HEK293 (cell line): Measurements from ENCODE around the gene LETM1.

Experiments used
- CTCF ChIA-PET: fragments of 350-600 bp; formaldehyde crosslinking; extraction: SDS; loops from one replicate; lab custom pipeline; 2021; ENCODE audit warnings: antibody characterized with exemption; lab: Yijun Ruan, JAX
- POLR2A ChIA-PET: fragments of 300-600 bp; formaldehyde crosslinking; extraction: SDS; loops from one replicate; lab custom pipeline; 2020; ENCODE audit warnings: antibody characterized with exemption, inconsistent platforms; lab: Yijun Ruan, JAX
- H3K27ac ChIP-seq: fragments of 200-500 bp; sonication (Bioruptor generic); 2 replicates; pipeline ENCODE4 v1.5.1; 2014; ENCODE audit warnings: low read depth, low read length, control low read depth, inconsistent platforms; ENCODE audit errors: extremely low read depth
- H3K36me3 ChIP-seq, 2 experiments: fragments of 200-500 bp in 1 of 2; sonication (Bioruptor generic) in 1 of 2; 1 replicate in 1 of 2; 2 replicates in 1 of 2; pipeline ENCODE4 v1.5.1; 2014 to 2017; ENCODE audit warnings: inconsistent platforms in 2 of 2, low read length in 2 of 2; ENCODE audit not compliant: control insufficient read depth in 2 of 2, insufficient read depth in 1 of 2
- H3K4me1 ChIP-seq: fragments of 200-500 bp; sonication (Bioruptor generic); 2 replicates; pipeline ENCODE4 v1.5.1; 2014; ENCODE audit warnings: mild to moderate bottlenecking, low read length, inconsistent platforms; ENCODE audit not compliant: control insufficient read depth, insufficient read depth
- H3K4me3 ChIP-seq: 2 replicates; pipeline ENCODE4 v1.5.1; 2011; ENCODE audit warnings: low read depth, mild to moderate bottlenecking, control low read depth, low read length, moderate library complexity
- H3K9me3 ChIP-seq: fragments of 200-500 bp; sonication (Bioruptor generic); 2 replicates; pipeline ENCODE4 v1.5.1; 2014; ENCODE audit warnings: low read depth, low read length, inconsistent platforms; ENCODE audit not compliant: control insufficient read depth, insufficient read depth
- GLIS2 ChIP-seq: fragments of 450-650 bp; formaldehyde crosslinking; IDR thresholded peaks from 2 replicates; pipeline ENCODE4 v1.5.1; 2016; ENCODE audit warnings: missing biosample characterization, missing genetic modification characterization
- HIC1 ChIP-seq: fragments of 450-650 bp; formaldehyde crosslinking; IDR thresholded peaks from 2 replicates; pipeline ENCODE4 v1.5.1; 2016; ENCODE audit warnings: missing biosample characterization, missing genetic modification characterization
- HOXC10 ChIP-seq: sonication (generic); formaldehyde crosslinking; IDR thresholded peaks from 2 replicates; pipeline ENCODE4 v1.8.1; 2023; ENCODE audit warnings: mild to moderate bottlenecking, missing genetic modification reagents
- KLF17 ChIP-seq: fragments of 450-650 bp; formaldehyde crosslinking; IDR thresholded peaks from 2 replicates; pipeline ENCODE4 v1.5.1; 2016; ENCODE audit warnings: missing biosample characterization, missing genetic modification characterization
- KLF8 ChIP-seq: fragments of 450-650 bp; formaldehyde crosslinking; IDR thresholded peaks from 2 replicates; pipeline ENCODE4 v1.5.1; 2016; ENCODE audit warnings: missing biosample characterization, missing genetic modification characterization
- PBX3 ChIP-seq: sonication (generic); formaldehyde crosslinking; IDR thresholded peaks from 2 replicates; pipeline ENCODE4 v1.8.1; 2022; ENCODE audit warnings: mild to moderate bottlenecking, moderate library complexity, missing genetic modification reagents
- SCRT2 ChIP-seq: fragments of 450-650 bp; formaldehyde crosslinking; IDR thresholded peaks from 2 replicates; pipeline ENCODE4 v1.5.1; 2016; ENCODE audit warnings: missing biosample characterization, missing genetic modification characterization
- ZBTB20 ChIP-seq: fragments of 450-650 bp; formaldehyde crosslinking; IDR thresholded peaks from 2 replicates; pipeline ENCODE4 v1.5.1; 2016; ENCODE audit warnings: missing biosample characterization, missing genetic modification characterization
- ZBTB26 ChIP-seq: fragments of 450-650 bp; formaldehyde crosslinking; optimal IDR thresholded peaks from 2 replicates; pipeline ENCODE3; 2016; ENCODE audit warnings: missing biosample characterization, mild to moderate bottlenecking, missing genetic modification characterization
- ZBTB6 ChIP-seq: fragments of 450-650 bp; formaldehyde crosslinking; IDR thresholded peaks from 2 replicates; pipeline ENCODE4 v1.5.1; 2017; ENCODE audit warnings: missing biosample characterization, missing genetic modification characterization
- ZBTB8A ChIP-seq: fragments of 450-650 bp; formaldehyde crosslinking; IDR thresholded peaks from 2 replicates; pipeline ENCODE4 v1.5.1; 2016; ENCODE audit warnings: missing biosample characterization, missing genetic modification characterization
- ZEB2 ChIP-seq: fragments of 450-650 bp; formaldehyde crosslinking; IDR thresholded peaks from 2 replicates; pipeline ENCODE4 v1.5.1; 2016; ENCODE audit warnings: missing biosample characterization, missing genetic modification characterization
- ZIC2 ChIP-seq: fragments of 450-650 bp; formaldehyde crosslinking; IDR thresholded peaks from 2 replicates; pipeline ENCODE4 v1.5.1; 2016; ENCODE audit warnings: missing biosample characterization, missing genetic modification characterization
- ZNF10 ChIP-seq: fragments of 450-650 bp; formaldehyde crosslinking; IDR thresholded peaks from 2 replicates; pipeline ENCODE4 v1.5.1; 2017; ENCODE audit warnings: missing biosample characterization, missing genetic modification characterization
- ZNF211 ChIP-seq: fragments of 450-650 bp; formaldehyde crosslinking; IDR thresholded peaks from 2 replicates; pipeline ENCODE4 v1.5.1; 2016; ENCODE audit warnings: low read depth, missing biosample characterization, missing genetic modification characterization
- ZNF335 ChIP-seq: fragments of 450-650 bp; formaldehyde crosslinking; conservative IDR thresholded peaks from 2 replicates; pipeline ENCODE4 v1.5.1; 2016; ENCODE audit warnings: missing biosample characterization, missing genetic modification characterization
- ZNF341 ChIP-seq: fragments of 450-650 bp; formaldehyde crosslinking; IDR thresholded peaks from 2 replicates; pipeline ENCODE4; 2016; ENCODE audit warnings: low read depth, missing biosample characterization, missing genetic modification characterization
- ZNF366 ChIP-seq: fragments of 450-650 bp; formaldehyde crosslinking; conservative IDR thresholded peaks from 2 replicates; pipeline ENCODE4 v1.5.1; 2016; ENCODE audit warnings: missing biosample characterization, missing genetic modification characterization
- ZNF423 ChIP-seq: fragments of 450-650 bp; formaldehyde crosslinking; IDR thresholded peaks from 2 replicates; pipeline ENCODE4 v1.5.1; 2016; ENCODE audit warnings: missing biosample characterization, missing genetic modification characterization
- ZNF521 ChIP-seq: fragments of 450-650 bp; formaldehyde crosslinking; IDR thresholded peaks from 2 replicates; pipeline ENCODE4 v1.5.1; 2017; ENCODE audit warnings: missing biosample characterization, mild to moderate bottlenecking, missing genetic modification characterization
- ZNF600 ChIP-seq: fragments of 450-650 bp; formaldehyde crosslinking; IDR thresholded peaks from 2 replicates; pipeline ENCODE4 v1.5.1; 2016; ENCODE audit warnings: missing biosample characterization, missing genetic modification characterization
- ZNF660 ChIP-seq: fragments of 450-650 bp; IDR thresholded peaks from 2 replicates; pipeline ENCODE4 v1.5.1; 2018; ENCODE audit warnings: missing biosample characterization, mild to moderate bottlenecking, missing genetic modification characterization
- ZXDB ChIP-seq: fragments of 450-650 bp; formaldehyde crosslinking; IDR thresholded peaks from 2 replicates; pipeline ENCODE4 v1.5.1; 2016; ENCODE audit warnings: missing biosample characterization, missing genetic modification characterization

The LETM1 gene

GRCh38 chr4:1856943-1857699 lies 1.2 kb upstream of the LETM1 start:
- Histone ChIP-seq H3K9me3 (no peaks in the 10 kb centered on the region), H3K4me3 (peak overlapping the region; percentile 60)
- POLR2A ChIA-PET = interaction anchor here (1.0 kb wide), 1 partner anchor 10 kb away, joined by 3 read pairs; no protein-coding TSS in a partner anchor
- CTCF ChIA-PET = interaction anchor here (0.6 kb wide), 1 partner anchor 745 kb away, joined by 5 read pairs; no protein-coding TSS in a partner anchor
- TF ChIP-seq ZNF341 (tag by site-specific recombination) (peak; percentile 15; the same call in 1 of the 2 replicates), ZIC2 (tag by site-specific recombination) (peak; percentile 71), KLF8 (tag by site-specific recombination) (no peak), ZBTB6 (tag by site-specific recombination) (peak; percentile 90)
- TF ChIP-seq, all 188 proteins: peak for 3
- H3K4me1 ChIP-seq = no peaks in the 10 kb centered on the region
- peaks cover 0 to 12% of the 10 kb centered on the region in 2 experiments; a peak in 1 of 3 replicates for H3K36me3 ChIP-seq
- H3K27ac ChIP-seq = peak overlapping the region; percentile 77; the same call in 1 of the 2 replicates

GRCh38 chr4:1855333-1856070 lies 454 bp downstream of the LETM1 start:
- no peak for TF ChIP-seq ZNF211 (tag by site-specific recombination)
- peak; percentile 85 for TF ChIP-seq ZNF600
- peak; percentile 53 for TF ChIP-seq ZBTB26 (tag by site-specific recombination)
- TF ChIP-seq PBX3 (CRISPR knock-in tag) = no peak
- no peak for TF ChIP-seq HOXC10 (CRISPR knock-in tag)
- no peak for TF ChIP-seq ZNF521 (tag by site-specific recombination)
- no peak; the same call in 1 of the 2 replicates for TF ChIP-seq ZEB2 (tag by site-specific recombination)
- no peak for TF ChIP-seq ZNF660 (tag by site-specific recombination)
- peak; percentile 68 for TF ChIP-seq ZBTB20 (tag by site-specific recombination)
- TF ChIP-seq ZBTB8A (tag by site-specific recombination) = peak; percentile 10
- peak; percentile 85 for TF ChIP-seq ZNF335 (tag by site-specific recombination)
- TF ChIP-seq ZNF366 (tag by site-specific recombination) = no peak
- TF ChIP-seq KLF8 (tag by site-specific recombination) = no peak
- TF ChIP-seq ZNF423 (tag by site-specific recombination) = 0 out of 2 replicates have a peak, but pooled peaks have one; percentile 42
- 0 out of 2 replicates have a peak, but pooled peaks have one; percentile 12 for TF ChIP-seq ZXDB (tag by site-specific recombination)
- peak; percentile 85 for TF ChIP-seq ZNF10 (tag by site-specific recombination)
- no peak for TF ChIP-seq KLF17 (tag by site-specific recombination)
- peak; percentile 36; the same call in 1 of the 2 replicates for TF ChIP-seq HIC1
- no peak for TF ChIP-seq SCRT2 (tag by site-specific recombination)
- peak; percentile 20; the same call in 1 of the 2 replicates for TF ChIP-seq GLIS2 (tag by site-specific recombination)
- TF ChIP-seq, all 188 proteins: peak for 10
- Histone ChIP-seq H3K4me1 (peaks cover 3% of the 10 kb centered on the region; the same call in 1 of the 2 replicates), H3K9me3 (no peaks in the 10 kb centered on the region), H3K4me3 (peak overlapping the region; percentile 60), H3K27ac (peak overlapping the region; percentile 74), H3K36me3 (peaks cover 0 to 17% of the 10 kb centered on the region in 2 experiments; a peak in 1 of 3 replicates)
- CTCF ChIA-PET = interaction anchor here (0.6 kb wide), 1 partner anchor 162 kb away, joined by 4 read pairs; no protein-coding TSS in a partner anchor
- POLR2A ChIA-PET = interaction anchor here (0.7 to 1.0 kb wide), 4 partner anchors 8 to 60 kb away, joined by 3 to 9 read pairs (median 4); partner anchors contain the start of gene NSD2
